ENCODE data around the gene ARHGEF28. TPM values are rescaled to one million over a fixed set of nuclear protein-coding genes. Genes with fewer than 3 reads are reported as not detected.

ARHGEF28 gene
- total RNA-seq, 1 donor from 2014 or later, result 9.3 TPM

DNA sequence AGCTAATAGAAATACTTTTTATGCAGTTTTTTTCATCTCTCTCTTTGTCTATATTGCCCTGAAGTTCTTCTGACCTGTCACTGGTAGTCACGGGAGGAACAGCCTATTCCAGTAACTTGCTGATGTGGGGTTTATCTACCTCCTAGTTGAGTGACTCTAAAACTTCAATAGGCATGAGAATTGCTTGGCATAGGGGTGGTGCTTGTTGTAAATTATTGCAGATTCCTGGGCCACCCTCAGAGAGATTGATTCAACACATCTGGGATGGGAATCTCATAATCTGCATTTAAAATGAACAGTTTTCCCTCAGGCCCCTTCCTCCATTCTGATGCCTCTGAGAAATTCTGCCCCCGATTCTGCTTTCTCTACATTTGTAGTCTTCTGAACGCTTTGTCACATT, 184.4 kb downstream of the ARHGEF28 start:
- Mint-ChIP-seq H3K9me3 (ENCODE audit: low read depth) (no peaks in the 10 kb centered on the region), H3K4me3 (ENCODE audit: unreplicated experiment) (no peak overlapping the region), H3K4me1 (ENCODE audit: low read depth) (peaks cover 7% of the 10 kb centered on the region), H3K27me3 (ENCODE audit: low read depth) (no peaks in the 10 kb centered on the region), H3K27ac (ENCODE audit: unreplicated experiment) (no peak overlapping the region), H3K36me3 (ENCODE audit: low read depth) (no peaks in the 10 kb centered on the region)
- no peak for DNase-seq (ENCODE audit: low spot score)
- TF ChIP-seq CTCF (IDR thresholded peaks at IDR 0.05), result no peak

DNA sequence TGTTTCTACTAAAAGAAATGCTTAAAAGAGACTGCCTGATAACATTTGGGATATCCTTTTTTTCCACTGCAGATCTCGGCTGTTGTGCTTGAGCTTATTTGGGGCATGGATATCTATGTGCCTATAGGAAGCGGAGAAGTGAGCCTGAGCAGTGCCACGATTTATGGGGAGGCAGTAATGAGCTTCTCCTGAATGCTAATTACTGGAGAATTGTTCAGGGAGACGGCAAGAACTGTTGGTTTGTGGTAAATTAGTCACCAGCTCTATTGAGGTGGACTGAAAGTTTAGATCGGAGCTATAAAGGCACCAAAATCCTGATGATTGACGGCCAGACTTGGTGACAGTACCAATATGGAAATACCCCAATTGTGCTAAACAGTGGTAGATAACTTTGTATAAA, 186.5 kb downstream of the ARHGEF28 start:
- peaks cover 28% of the 10 kb centered on the region for H3K4me1 Mint-ChIP-seq (ENCODE audit: low read depth)
- no peaks in the 10 kb centered on the region for H3K36me3 Mint-ChIP-seq (ENCODE audit: low read depth)
- TF ChIP-seq CTCF (IDR thresholded peaks at IDR 0.05), result no peak
- H3K4me3 Mint-ChIP-seq (ENCODE audit: unreplicated experiment), result no peak overlapping the region
- H3K9me3 Mint-ChIP-seq (ENCODE audit: low read depth), result no peaks in the 10 kb centered on the region
- DNase-seq (ENCODE audit: low spot score), result no peak
- H3K27me3 Mint-ChIP-seq (ENCODE audit: low read depth), result no peaks in the 10 kb centered on the region
- no peak overlapping the region for H3K27ac Mint-ChIP-seq (ENCODE audit: unreplicated experiment)

- H3K4me3 Mint-ChIP-seq (ENCODE audit: unreplicated experiment), result no peak overlapping the region
- peaks cover 34% of the 10 kb centered on the region for H3K4me1 Mint-ChIP-seq (ENCODE audit: low read depth)
- no peaks in the 10 kb centered on the region for H3K9me3 Mint-ChIP-seq (ENCODE audit: low read depth)
- no peaks in the 10 kb centered on the region for H3K27me3 Mint-ChIP-seq (ENCODE audit: low read depth)
- no peak for TF ChIP-seq CTCF (IDR thresholded peaks at IDR 0.05)
- no peaks in the 10 kb centered on the region for H3K36me3 Mint-ChIP-seq (ENCODE audit: low read depth)
- DNase-seq (ENCODE audit: low spot score), result no peak
- no peak overlapping the region for H3K27ac Mint-ChIP-seq (ENCODE audit: unreplicated experiment)
Measured at GRCh38 chr5:73812962-73813588, 187.1 kb downstream of the ARHGEF28 start.

- H3K4me1 Mint-ChIP-seq (ENCODE audit: low read depth), result peaks cover 43% of the 10 kb centered on the region
- H3K27me3 Mint-ChIP-seq (ENCODE audit: low read depth), result no peaks in the 10 kb centered on the region
- no peaks in the 10 kb centered on the region for H3K9me3 Mint-ChIP-seq (ENCODE audit: low read depth)
- no peak for TF ChIP-seq CTCF (IDR thresholded peaks at IDR 0.05)
- H3K27ac Mint-ChIP-seq (ENCODE audit: unreplicated experiment), result no peak overlapping the region
- H3K4me3 Mint-ChIP-seq (ENCODE audit: unreplicated experiment), result no peak overlapping the region
- no peak for DNase-seq (ENCODE audit: low spot score)
- H3K36me3 Mint-ChIP-seq (ENCODE audit: low read depth), result no peaks in the 10 kb centered on the region
Measured at GRCh38 chr5:73814233-73814846, 188.3 kb downstream of the ARHGEF28 start.

GRCh38 chr5:73815631-73816030, 189.6 kb downstream of the ARHGEF28 start:
- H3K27me3 Mint-ChIP-seq (ENCODE audit: low read depth), result no peaks in the 10 kb centered on the region
- no peak for DNase-seq (ENCODE audit: low spot score)
- TF ChIP-seq CTCF (IDR thresholded peaks at IDR 0.05), result no peak
- H3K4me1 Mint-ChIP-seq (ENCODE audit: low read depth), result peaks cover 43% of the 10 kb centered on the region
- H3K36me3 Mint-ChIP-seq (ENCODE audit: low read depth), result no peaks in the 10 kb centered on the region
- no peaks in the 10 kb centered on the region for H3K9me3 Mint-ChIP-seq (ENCODE audit: low read depth)
- peak overlapping the region; percentile 33 for H3K27ac Mint-ChIP-seq (ENCODE audit: unreplicated experiment)
- H3K4me3 Mint-ChIP-seq (ENCODE audit: unreplicated experiment), result no peak overlapping the region

Data from chondrocyte (in vitro differentiated cells).